ENCODE results near the gene PTPRF.

The PTPRF gene

DNA sequence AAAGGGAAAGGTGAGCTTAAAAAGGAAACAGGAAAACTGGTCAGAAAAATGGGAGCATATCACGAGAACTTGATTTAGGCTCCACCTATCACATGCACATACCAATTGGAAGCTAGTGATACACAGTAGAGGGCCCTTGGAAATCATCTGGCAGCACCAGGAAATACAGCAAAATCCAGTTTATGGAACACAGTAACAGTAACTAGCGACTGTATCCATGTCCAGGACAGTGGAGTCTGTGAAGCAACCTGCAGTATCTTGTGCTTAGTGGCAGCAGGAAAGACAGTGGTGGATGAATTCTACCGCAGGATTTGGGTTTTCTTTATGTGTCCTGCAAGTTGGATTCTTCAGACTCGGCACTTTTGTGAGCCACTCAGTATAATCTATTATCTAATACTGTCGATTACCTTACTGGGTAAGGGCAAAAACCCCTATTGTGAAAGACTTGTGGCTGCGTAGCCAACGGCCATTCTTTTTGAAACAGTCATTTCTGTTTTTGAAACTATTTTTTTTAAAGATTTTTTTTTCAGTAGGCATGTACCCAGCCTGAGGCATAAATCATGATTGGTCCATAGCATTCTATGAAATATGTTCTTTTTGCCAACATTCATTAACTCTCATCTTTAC is 117.7 kb downstream of the PTPRF start:
- intact Hi-C loops (cut with DNase I; ENCODE audit: low total_unique reads) = no loop called here
- no peak for DNase-seq
- H3K4me3 ChIP-seq = no peak overlapping the region
- no peaks in the 10 kb centered on the region for H3K27me3 ChIP-seq
- peak overlapping the region in 1 of 2 donors; percentile 89 for H3K27ac ChIP-seq
- H3K9me3 ChIP-seq = no peaks in the 10 kb centered on the region
- no peak for TF ChIP-seq CTCF (IDR thresholded peaks at IDR 0.05)
- peaks cover 0 to 26% (median 14%) of the 10 kb centered on the region in 4 donors for H3K4me1 ChIP-seq
- peaks cover 0 to 4% (median 2%) of the 10 kb centered on the region in 3 donors for H3K36me3 ChIP-seq

DNA sequence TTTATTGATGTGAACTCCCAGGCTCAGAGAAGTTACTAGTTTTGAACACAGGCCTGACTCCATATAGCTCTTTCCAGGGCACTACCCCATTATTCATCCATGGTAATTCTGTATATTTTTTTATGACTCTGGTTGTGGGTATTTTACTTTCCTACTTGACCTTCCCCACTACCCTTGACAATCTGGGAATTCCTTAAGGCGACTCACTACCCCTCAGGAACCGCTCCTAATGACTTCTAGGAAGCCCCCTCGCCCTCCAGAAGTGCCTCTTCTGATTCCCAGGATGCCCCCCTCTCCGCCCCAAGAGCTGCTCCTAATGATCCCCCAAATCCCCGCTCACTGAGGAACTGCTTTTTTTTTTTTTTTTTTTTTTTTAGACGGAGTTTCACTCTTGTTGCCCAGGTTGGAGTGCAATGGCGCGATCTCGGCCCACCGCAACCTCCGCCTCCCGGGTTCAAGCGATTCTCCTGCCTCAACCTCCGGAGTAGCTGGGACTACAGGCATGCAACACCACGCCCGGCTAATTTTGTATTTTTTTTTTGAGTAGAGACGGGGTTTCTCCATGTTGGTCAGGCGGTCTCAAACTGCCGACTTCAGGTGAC is 118.3 kb downstream of the PTPRF start:
- intact Hi-C loops (cut with DNase I; ENCODE audit: low total_unique reads) = no loop called here
- peaks cover 0 to 10% (median 8%) of the 10 kb centered on the region in 3 donors for H3K36me3 ChIP-seq
- no peak for TF ChIP-seq CTCF (IDR thresholded peaks at IDR 0.05)
- peak overlapping the region; percentile 85 to 89 for H3K27ac ChIP-seq
- H3K9me3 ChIP-seq = no peaks in the 10 kb centered on the region
- peaks cover 0 to 27% (median 14%) of the 10 kb centered on the region in 4 donors for H3K4me1 ChIP-seq
- no peaks in the 10 kb centered on the region for H3K27me3 ChIP-seq
- no peak for DNase-seq
- H3K4me3 ChIP-seq = peak overlapping the region; percentile 76 to 84

DNA sequence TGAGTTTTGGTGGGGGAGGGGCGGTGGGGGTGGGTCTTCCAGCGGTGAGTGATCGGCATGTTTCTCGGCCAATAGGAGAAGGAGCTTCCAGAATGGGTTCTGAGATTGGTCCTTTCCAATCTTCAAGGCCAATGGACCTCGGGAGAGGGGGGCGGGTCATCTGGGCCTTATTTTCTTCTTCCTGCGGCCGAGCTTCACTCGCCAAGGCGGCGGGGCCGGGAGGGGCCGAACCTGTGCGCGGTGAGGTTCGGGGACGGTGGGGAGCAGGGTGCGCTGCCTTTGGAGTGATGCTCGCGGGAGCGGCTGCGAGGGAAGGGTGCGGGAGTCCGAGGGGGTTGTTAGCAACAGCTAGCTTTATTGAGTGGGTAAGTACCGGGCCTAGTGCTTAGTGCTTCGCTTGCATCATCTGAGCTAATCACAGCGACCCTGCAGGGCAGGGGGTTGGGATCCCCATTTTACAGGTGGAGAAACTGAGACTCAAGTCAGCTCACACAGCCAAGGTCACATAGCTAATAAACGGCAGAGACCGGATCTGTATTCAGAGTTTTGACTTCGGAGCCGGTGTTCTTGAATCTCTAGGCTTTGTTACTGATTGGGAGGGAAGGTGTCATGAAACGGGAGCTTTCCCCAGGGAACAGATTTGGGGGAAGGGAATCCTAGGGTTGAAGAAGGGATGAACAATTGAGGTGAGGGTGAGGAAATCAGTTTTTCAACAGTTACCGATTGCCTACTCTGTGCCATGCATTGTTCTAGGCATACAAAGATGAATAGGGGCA is 119.8 kb downstream of the PTPRF start:
- peaks cover 0 to 27% (median 14%) of the 10 kb centered on the region in 4 donors for H3K4me1 ChIP-seq
- H3K27ac ChIP-seq = peak overlapping the region; percentile 85 to 89
- H3K9me3 ChIP-seq = no peaks in the 10 kb centered on the region
- intact Hi-C loops (cut with DNase I; ENCODE audit: low total_unique reads) = loop anchor here (2.0 kb wide), 1 partner anchor 118 kb away; no protein-coding TSS in a partner anchor
- TF ChIP-seq CTCF (IDR thresholded peaks at IDR 0.05) = no peak
- H3K27me3 ChIP-seq = no peaks in the 10 kb centered on the region
- H3K36me3 ChIP-seq = peaks cover 4 to 20% (median 15%) of the 10 kb centered on the region in 3 donors
- H3K4me3 ChIP-seq = peak overlapping the region; percentile 76 to 84
- DNase-seq = peak; percentile 97

DNA sequence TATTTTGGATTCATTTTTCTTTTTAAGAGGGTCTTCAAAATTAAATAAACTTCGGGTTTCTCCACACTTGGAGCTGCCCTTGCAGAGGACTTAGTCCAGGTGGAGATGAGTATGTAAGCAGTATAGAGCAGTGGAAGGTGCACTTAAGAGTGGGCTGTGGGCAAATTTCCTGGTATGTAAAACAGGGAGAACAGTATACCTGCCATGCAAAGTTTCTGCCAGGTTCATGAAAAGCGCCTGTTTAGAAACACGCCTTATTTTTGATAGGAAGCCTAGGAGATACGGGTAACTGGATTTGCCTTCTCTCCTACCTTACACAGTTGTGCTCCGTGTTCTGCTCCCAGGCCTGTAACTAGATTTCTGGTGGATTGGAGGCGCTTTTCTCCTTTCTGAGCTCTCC is 120.5 kb downstream of the PTPRF start:
- H3K36me3 ChIP-seq = peaks cover 11 to 27% (median 21%) of the 10 kb centered on the region in 3 donors
- no peaks in the 10 kb centered on the region for H3K27me3 ChIP-seq
- TF ChIP-seq CTCF (IDR thresholded peaks at IDR 0.05) = no peak
- H3K4me3 ChIP-seq = peak overlapping the region; percentile 76 to 84
- intact Hi-C loops (cut with DNase I; ENCODE audit: low total_unique reads) = loop anchor here (2.0 kb wide), 1 partner anchor 118 kb away; no protein-coding TSS in a partner anchor
- H3K9me3 ChIP-seq = no peaks in the 10 kb centered on the region
- no peak for DNase-seq
- H3K4me1 ChIP-seq = peaks cover 0 to 27% (median 14%) of the 10 kb centered on the region in 4 donors
- H3K27ac ChIP-seq = peak overlapping the region in 1 of 2 donors; percentile 85

GRCh38 chr1:43651902-43652301 is 121.2 kb downstream of the PTPRF start:
- peaks cover 17 to 34% (median 28%) of the 10 kb centered on the region in 3 donors for H3K36me3 ChIP-seq
- no peak overlapping the region for H3K27ac ChIP-seq
- H3K4me1 ChIP-seq = peaks cover 0 to 27% (median 14%) of the 10 kb centered on the region in 4 donors
- TF ChIP-seq CTCF (IDR thresholded peaks at IDR 0.05) = no peak
- no peak for DNase-seq
- H3K27me3 ChIP-seq = no peaks in the 10 kb centered on the region
- intact Hi-C loops (cut with DNase I; ENCODE audit: low total_unique reads) = loop anchor here (2.0 kb wide), 1 partner anchor 119 kb away; no protein-coding TSS in a partner anchor
- H3K9me3 ChIP-seq = no peaks in the 10 kb centered on the region
- no peak overlapping the region for H3K4me3 ChIP-seq

All from tibial artery (tissue), 4 donors.